Non-pigmented ciliary epithelial cell (primary cell): ENCODE results near the gene TK2.
"Not testable (repeated sequence)": the region's sequence is repeated elsewhere in the genome, so short reads cannot be mapped to it uniquely, and the experiment has no call there.

Source experiments
- DNase-seq: peaks from one replicate; pipeline ENCODE4 v3.0.0-alpha.2; 2010; ENCODE audit warnings: low read depth

The TK2 gene

DNA sequence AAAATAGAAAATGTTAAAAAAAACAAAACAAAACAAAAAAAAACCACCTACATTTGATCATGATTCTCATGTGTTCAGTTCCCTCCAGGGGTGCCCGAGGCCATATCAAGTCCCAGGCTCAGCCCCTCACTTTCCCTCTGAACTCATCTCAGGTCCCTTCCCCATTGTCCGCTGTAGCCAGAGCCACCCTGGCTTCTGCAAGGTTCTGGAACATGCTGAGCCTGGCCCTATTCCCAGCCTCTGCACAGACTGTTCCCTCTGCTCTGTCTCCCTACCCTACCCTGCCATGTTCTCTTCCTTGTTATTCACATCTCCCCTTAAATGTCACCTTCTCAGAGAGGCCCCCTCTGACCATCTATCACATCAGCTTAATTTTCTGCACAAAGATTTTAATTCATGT is 46.9 kb downstream of the TK2 start:
- no peak for DNase-seq

DNA sequence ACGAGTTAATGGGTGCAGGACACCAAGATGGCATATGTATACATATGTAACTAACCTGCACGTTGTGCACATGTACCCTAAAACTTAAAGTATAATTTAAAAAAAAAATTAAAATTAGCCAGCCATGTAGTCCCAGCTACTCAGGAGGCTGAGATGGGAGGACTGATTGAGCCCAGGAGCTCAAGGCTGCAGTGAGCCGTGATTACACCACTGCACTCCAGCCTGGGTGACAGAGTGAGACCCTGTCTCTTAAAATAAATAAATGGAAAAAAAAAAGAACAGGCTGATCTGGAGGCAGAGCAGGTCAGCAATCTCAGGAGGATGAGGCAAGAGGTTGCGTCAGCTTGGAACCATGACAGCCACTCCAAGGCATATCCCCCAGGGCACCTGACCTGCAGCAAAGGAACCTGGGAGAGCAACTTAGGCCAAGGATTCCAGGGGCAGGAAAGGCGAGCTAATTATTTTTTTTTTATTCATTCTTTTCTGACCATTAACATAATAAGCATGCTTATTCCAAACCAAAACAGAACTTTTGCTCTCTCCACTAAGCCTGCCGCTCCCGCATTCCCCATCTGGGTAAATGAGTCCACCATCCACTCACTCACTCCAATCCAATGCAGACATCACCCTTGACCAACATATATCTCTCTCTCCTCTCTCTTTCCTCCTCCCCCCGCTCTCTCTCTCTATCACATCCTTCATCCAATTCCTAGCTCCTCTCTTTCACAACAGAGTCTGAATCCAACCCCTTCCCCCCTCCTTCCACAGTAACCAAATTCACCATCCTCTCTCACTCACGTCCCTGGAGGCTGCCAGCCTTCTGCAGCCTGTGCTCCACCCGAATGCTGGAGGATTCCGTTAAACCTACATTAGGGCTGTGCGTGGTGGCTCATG is 47.7 kb downstream of the TK2 start:
- no peak for DNase-seq

DNA sequence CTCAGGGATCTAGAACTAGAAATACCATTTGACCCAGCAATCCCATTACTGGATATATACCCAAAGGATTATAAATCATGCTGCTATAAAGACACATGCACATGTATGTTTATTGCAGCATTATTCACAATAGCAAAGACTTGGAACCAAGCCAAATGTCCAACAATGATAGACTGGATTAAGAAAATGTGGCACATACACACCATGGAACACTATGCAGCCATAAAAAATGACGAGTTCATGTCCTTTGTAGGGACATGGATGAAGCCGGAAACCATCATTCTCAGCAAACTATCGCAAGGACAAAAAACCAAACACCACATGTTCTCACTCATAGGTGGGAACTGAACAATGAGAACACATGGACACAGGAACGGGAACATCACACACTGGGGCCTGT is 48.4 kb downstream of the TK2 start:
- DNase-seq: not testable (repeated sequence)

DNA sequence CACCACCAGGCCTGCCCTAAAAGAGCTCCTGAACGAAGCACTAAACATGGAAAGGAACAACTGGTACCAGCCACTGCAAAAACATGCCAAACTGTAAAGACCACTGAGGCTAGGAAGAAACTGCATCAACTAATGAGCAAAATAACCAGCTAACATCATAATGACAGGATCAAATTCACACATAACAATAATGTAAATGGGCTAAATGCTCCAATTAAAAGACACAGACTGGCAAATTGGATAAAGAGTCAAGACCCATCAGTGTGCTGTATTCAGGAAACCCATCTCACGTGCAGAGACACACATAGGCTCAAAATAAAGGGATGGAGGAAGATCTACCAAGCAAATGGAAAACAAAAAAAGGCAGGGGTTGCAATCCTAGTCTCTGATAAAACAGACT is 52.0 kb downstream of the TK2 start:
- DNase-seq: not testable (repeated sequence)

DNA sequence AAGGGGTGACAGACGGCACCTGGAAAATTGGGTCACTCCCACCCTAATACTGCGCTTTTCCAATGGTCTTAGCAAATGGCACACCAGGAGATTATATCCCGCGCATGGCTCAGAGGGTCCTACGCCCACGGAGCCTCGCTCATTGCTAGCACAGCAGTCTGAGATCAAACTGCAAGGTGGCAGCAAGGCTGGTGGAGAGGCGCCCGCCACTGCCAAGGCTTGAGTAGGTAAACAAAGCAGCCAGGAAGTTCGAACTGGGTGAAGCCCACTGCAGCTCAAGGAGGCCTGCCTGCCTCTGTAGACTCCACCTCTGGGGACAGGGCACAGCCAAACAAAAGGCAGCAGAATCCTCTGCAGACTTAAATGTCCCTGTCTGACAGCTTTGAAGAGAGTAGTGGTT is 53.7 kb downstream of the TK2 start:
- DNase-seq: not testable (repeated sequence)

DNA sequence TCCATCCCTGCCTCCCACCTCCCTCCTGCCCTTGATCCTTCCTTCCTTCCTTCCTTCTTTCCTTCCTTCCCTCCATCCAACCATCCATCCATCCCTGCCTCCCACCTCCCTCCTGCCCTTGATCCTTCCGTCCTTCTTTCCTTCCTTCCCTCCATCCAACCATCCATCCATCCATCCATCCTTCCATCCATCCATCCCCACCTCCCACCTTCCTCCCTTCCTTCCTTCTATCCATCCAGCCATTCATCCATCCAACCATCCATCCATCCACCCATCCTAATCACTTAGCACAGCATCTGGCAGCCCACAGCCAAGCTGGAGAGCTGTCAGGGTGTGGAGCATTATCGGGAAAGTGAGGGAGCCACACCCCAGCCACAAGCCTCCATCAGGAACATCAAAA is 54.5 kb downstream of the TK2 start:
- no peak for DNase-seq

DNA sequence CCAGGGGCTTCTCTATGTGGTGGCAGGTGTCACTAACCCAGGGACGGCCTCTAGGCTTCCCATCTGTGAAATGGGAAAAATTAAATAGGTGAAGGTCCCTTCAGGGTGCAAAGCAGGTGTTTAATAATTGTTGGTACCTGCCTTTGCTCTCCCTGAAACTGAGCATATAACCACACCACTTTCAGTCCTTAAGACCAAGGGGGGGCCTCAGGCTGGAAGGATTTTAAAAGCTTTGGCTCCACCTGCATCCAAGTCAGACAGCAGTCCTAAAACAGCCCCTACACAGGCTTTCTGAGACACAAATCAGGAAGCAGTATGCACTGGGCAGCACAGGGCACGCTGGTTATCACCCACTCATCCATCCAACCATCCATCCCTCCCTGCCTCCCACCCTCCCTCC is 55.0 kb downstream of the TK2 start:
- DNase-seq: no peak

DNA sequence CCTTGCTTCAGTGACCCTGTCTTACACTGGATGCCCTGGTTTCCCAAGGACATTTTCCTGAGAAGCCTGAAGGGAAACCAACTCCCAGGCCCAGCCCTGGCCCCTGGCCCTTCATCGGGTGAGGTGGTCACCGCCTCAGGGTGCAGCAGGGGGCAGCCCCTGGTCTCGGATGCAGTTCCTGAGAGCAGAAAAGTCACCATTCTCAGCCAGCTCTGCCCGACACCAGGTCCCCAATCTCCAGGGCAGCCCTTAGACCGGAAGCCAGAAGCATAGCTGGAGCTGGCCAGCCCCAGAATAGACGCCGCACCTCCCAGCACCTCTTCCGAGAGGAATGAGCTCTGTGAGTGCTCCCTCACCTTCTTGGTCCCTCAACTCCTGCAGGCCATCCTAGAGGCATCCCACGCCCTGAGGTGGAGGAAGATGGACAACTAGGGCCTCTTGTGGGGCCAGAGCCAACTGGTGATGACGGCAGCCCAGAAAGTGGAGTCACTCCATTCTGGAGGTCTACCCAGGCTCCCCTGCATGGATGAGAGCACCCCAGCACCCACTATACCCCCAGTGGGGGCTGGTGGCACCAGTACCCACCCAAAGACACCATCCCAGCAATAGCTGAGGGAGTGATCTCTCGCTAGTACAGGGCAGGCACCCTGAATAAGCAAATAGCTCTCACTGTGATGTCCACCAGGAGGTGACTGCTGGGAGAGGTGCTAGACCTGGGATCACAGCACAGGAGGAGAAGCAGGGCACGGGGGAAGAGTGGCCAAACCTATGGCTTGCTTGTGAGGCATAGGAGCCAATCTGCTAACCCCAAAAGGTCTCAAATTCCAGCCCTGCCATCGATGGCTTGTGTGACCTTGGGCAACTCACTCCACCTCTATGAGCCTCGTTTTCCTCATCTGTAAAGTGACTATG is 56.2 kb downstream of the TK2 start:
- no peak for DNase-seq

DNA sequence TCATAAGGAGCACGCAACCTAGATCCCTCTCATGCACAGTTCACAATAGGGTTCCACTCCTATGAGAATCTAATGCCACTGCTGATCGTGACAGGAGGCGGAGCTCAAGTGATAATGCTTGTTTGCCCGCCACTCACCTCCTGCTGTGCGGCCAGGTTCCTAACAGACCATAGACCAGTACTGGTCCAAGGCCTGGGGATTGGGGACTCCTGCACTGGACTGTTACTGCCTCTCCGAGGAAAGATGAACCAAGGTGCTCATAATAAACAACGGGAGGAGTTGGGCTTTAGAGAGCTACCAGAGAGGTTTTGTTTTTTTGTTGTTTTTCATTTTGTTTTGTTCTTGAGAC is 58.2 kb downstream of the TK2 start:
- DNase-seq: no peak

DNA sequence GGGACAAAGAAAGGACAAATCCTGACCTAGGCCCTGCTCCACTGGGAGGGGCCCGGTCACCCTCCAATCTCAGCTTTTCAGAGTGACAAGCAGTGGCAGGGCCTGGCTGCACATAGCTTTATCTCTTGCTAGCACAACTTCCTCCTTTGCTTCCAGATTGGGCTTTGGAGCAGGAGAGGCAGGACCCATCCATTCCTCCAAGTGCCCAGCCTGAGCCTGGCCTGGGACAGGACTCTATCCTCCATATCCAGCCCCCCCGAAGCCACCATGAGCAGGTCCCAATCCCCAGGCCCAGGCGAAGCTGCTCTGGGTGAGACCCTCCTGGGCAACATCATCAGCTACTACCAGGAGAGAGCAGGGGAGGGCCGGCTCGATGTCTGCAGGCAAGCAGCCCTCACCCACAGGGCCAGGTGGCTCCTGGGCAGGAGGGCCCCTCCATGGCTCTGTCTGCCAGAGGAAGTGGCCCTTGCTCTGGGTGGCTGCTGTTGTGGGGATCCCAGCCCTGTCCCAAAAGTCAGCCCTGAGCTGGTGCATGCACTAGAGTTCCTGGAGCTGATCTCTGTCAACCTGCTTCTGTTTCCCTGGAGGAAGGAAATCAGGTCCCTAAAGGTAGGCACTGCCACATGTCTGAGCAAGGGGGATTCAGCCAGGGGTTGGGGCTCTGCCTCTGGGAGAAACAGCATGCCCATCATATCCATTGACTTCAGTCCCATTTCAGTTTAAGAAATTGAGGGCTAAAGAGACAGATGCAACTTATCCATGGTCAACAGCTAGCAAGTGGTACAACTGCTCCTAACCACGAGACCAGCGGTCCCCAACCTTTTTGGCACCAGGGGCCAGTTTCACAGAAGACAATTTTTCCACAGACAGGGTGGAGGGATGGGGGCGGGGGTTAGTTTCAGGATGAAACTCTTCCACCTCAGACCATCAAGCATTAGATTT is 58.9 kb downstream of the TK2 start:
- DNase-seq: no peak

DNA sequence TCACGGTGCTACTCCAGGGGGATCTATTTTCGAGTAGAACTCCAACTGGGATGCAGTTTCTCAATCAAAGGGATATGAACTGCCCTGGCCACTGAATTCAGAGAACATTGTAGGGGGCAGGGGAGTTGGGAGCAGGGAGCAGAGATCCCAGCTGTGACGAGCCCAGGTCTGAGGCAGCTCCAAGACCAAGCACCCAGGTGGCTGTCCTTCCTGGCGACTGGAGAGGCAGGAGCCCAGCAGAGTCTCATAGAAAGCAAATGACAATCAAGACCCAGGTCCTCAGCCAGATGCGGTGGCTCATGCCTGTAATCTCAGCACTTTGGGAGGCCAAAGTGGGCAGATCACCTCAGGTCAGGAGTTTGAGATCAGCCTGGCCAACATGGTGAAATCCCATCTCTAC is 60.1 kb downstream of the TK2 start:
- DNase-seq: no peak

DNA sequence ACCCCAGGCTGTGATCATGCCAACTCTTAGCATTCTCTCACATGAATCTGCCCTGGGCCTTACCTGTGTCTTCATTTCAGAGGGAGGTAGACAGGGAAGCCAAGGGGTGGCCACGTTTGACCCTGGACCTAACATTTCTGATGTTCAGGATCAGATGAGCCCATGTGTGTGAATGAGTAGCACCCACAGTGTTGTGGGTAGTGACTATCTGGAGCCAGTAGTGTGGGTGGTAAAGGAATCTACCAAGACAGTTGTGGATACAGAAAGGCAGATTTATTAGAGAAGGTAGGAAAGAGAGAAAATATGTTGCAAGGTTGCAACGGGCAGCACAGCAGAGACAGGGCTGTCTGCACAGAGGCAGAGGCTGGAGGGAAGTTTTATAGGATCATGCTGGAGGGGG is 60.5 kb downstream of the TK2 start:
- DNase-seq: no peak

DNA sequence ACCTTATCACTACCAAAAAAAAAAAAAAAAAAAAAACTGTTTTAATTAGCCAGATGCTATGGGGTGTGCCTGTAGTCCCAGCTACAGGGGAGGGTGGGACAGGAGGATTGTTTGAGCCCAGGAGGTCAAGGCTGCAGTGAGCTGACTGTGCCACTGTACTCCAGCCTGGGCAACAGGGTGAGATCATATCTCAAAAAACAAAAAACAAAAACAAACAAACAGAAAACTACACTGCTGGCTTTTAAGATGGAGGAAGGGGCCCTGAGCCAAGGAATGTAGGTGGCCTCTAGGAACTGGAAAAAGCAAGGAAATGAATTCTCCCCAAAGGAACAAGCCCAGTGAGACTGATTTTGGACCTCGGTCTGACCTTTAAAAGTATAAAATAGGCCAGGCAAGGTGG is 61.4 kb downstream of the TK2 start:
- DNase-seq: no peak

DNA sequence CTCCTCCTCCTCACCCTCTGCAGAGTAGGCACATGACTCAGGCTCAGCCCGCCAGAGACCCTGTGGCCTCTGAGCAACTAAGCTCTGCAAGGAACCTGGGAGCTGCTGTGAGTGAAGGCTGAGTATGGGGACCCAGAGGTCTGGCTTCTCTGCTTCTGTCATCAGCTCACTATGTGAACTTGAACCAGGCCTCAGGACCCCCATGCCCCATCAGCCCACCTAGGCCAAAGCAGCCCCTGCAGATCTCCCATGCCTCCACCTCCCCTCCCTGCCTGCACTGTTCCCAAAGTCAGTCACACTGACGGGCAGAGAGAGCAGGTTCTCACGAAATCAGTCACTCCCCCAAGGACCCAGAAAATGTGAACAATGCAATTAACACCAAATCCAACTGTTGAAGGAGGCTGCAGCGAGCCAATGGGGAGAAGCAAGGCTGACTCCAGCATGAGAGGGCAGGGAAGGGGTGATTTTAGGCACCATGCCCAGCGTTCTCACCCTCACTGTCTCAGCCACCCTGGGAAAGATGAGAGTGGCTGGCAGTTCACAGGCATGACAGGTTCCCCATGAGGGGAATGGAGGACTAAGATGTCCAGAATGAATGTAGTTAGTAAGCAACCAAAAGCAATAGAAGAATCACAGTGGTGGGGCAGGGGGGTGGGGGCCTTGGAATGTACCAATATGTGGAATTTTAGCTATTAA is 62.2 kb downstream of the TK2 start:
- no peak for DNase-seq

DNA sequence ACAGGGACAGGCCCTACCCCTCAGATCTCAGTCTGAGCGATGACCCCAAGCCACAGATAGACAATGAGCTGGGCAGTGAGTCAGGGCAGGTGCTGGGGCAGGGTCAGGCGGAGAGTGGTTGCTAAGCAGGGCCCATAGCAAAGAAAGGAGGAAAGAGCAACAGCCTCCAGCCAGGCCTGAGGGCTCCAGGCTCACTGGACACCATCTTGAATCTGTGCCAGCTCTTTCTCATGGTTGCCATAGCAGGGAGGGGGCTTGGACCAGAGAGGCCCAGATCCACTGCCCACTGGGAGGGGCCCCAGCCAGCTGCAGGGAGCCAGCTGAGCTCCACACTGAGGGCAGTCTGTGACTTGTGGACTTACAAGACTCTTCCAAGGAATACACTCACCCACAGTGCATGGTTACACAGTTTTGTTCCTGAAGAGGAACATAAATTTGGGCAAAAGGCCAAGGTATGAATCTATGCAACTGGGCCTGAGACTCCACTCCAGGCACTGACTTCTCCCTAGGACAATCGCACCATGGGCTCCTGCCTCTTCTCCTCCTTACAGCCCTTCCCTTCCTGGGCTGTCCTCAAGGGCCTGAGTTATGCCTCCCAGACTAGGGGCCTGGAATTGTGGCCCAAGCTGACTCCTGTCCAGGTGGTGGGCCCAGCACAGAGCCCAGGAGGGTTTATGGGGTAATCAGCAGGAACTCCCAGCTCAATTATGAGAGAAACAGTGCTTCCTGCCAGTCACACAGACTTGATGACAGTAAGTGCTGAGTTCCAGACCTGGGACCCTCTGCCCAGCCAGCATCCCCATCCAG is 62.9 kb downstream of the TK2 start:
- no peak for DNase-seq

DNA sequence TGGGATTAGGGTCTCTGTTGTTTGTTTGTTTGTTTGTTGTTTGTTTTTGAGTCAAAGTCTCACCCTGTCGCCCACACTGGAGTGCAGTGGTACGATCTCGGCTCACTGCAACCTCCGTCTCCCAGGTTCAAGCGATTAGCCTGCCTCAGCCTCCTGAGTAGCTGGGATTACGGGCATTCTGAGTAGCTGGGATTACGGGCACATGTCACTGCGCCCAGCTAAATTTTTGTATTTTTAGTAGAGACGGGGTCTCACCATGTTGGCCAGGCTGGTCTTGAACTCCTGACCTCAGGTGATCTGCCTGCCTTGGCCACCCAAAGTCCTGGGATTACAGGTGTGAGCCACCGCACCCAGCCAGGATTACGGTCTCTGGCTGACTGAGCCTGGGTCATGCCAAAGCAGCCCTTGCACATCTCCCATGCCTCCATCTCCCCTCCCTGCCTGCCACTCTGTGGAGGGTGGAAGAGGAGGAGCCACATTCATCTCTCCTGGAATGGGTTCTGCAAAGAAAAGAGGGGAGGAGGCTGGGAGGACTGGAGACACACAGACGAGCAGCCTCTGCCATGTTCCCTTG is 63.6 kb downstream of the TK2 start:
- no peak for DNase-seq

DNA sequence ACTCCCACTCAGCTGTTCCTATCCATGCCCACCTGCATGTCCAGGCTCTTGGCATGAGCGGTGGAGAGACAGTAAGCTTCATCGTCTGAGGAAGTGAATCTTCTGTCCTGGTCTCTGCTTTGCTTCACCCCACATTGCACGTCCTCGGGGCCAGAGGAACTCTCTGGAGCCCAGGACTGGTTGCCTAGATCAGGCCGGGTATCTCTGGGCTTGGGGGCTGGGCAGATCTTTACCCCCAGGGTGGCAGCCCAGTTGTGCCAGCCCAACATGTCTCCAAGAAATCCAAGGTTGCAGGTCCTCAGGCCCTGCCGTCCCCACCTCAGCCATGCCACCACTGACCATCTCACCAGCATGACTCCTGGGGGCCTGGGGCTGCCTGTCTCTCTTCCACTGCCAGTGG is 64.5 kb downstream of the TK2 start:
- DNase-seq: no peak

DNA sequence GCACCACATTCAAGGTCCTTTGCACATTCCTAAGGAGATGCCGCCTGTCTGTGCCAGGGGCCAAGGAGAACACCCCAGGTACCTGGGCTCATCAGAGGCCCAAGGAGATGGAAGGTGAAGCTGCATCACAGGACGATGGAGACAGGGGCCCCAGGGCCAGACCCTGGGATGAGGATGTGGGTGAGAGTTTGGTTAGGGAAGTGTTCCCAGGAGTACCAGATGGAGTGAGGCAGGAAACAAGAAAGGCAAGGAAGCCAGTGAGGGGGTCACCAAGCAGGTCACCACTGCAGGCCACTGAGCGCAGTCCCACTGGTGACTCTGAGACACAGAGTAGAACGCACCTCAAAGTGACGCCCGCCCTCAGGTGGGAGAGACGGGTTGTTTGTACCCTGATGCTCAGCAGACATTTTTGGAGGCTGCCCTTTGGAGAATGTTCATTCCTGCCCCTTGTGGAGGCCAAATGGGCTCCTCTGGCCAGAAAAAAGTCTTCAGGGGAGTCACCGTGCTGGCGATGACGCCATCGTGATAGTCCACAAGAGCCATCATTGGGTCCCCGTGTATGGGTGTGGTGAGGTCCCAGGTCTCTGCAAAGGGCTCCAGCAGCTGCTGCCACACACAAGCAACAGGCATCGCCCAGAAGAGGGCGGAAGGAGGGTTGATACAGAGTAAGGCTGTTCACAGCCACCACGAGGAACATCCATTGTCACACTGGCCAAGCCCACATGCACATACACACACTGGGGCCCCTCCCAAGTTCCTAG is 65.3 kb downstream of the TK2 start:
- DNase-seq: no peak

DNA sequence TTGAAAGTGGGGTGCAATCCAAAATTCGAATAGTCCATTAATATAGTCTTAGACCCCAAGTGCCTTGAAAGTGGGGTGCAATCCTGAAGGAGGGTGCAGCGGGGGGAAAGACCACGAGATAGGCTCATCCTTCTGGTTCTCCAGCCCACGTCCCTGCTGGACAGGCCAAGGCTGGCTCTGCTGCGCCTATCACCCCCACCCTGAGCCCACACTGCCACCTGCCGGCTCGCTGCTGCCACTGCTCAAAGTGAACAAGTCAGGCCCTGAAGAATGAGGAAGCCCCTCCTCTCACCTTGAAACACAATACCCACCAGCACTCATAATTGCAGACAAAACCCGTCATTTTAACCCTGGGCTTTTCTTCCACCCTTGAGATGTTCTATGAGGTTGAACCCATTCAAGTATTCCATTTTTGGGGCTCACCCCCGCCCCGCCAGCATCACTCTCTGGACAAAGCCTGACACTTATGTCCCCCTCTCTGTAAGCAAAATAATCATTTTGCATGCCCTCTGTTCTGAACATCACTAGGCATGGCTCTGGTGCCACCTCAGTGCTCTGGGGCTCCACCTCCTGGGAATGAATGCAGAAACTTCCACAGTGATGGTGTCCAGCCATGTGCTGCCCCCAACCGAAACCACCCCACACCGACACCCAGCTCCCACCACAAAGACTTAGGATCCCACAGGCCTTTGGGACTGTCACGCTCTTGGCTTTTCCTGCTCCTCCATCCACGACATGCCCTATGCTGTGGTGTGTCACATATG is 66.1 kb downstream of the TK2 start:
- no peak for DNase-seq
